Sigmoid colon (tissue), 7 donors: ENCODE data around the gene EID2B. TPM values are rescaled to one million over a fixed set of nuclear protein-coding genes. Genes with fewer than 3 reads are reported as not detected.

Source experiments
- DNase-seq: peaks from one replicate; pipeline ENCODE4 v3.0.0-alpha.2; 2019
- H3K27ac ChIP-seq, 4 donors: fragments of 200-600 bp; sonication (generic); one replicate each; pipeline ENCODE4 v1.5.1; 2016 to 2019; ENCODE audit warnings: mild to moderate bottlenecking in 1 of 4
- H3K27me3 ChIP-seq, 3 donors: fragments of 200-600 bp; sonication (generic); one replicate each; pipeline ENCODE4 v1.5.1; 2019; ENCODE audit warnings: mild to moderate bottlenecking in 1 of 3
- H3K36me3 ChIP-seq, 4 donors: fragments of 200-600 bp; sonication (generic); one replicate each; pipeline ENCODE4 v1.5.1; 2016 to 2019
- H3K4me1 ChIP-seq, 4 donors: fragments of 200-600 bp; sonication (generic); one replicate each; pipeline ENCODE4 v1.5.1; 2017 to 2019
- H3K4me3 ChIP-seq, 4 donors: fragments of 200-600 bp; sonication (generic); one replicate each; pipeline ENCODE4 v1.5.1; 2017 to 2019; ENCODE audit warnings: mild to moderate bottlenecking in 2 of 4, moderate library complexity in 1 of 4
- H3K9me3 ChIP-seq, 4 donors: fragments of 200-600 bp in 3 of 4; sonication (generic) in 3 of 4; one replicate each; pipeline versions ENCODE4 v1.5.1 to v1.6.1; 2013 to 2019
- CTCF ChIP-seq, 4 experiments: fragments of 450-650 bp in 3 of 4; fragments of 200-600 bp in 1 of 4; IDR thresholded peaks; one replicate each; pipeline ENCODE4 v1.5.1; 2016 to 2019; ENCODE audit warnings: antibody characterized with exemption in 4 of 4, mild to moderate bottlenecking in 3 of 4, moderate library complexity in 2 of 4
- EP300 ChIP-seq, 4 donors: sonication (generic); formaldehyde crosslinking; IDR thresholded peaks; one replicate each; pipeline ENCODE4 v1.6.1; 2017; ENCODE audit warnings: antibody characterized with exemption in 4 of 4
- POLR2A ChIP-seq, 2 donors: fragments of 450-650 bp; IDR thresholded peaks; one replicate each; pipeline ENCODE4 v1.6.1; 2016; ENCODE audit warnings: antibody characterized with exemption in 2 of 2, mild to moderate bottlenecking in 2 of 2, moderate library complexity in 2 of 2
- POLR2AphosphoS5 ChIP-seq, 4 donors: sonication (generic); formaldehyde crosslinking; IDR thresholded peaks; one replicate each; pipeline ENCODE4 v1.6.1; 2017; ENCODE audit warnings: antibody characterized with exemption in 4 of 4
- WGBS, 2 donors: extraction: QIAGEN DNeasy Blood & Tissue Kit; methylation state at CpG; one replicate each; pipeline ENCODE4 v1.1.7; 2013; 5-methylcytosine and 5-hydroxymethylcytosine counted together
- intact Hi-C: fragments of 100-400 bp; cut with DNase I; formaldehyde crosslinking; loops from one replicate; pipeline ENCODE4 v1.15.1; 2023
- polyA plus RNA-seq, 3 donors: library from polyadenylated mRNA; stranded (reverse); fragments of 200-250 nt; gene quantifications; one replicate each; pipeline ENCODE4 v1.2.3, GENCODE V29; 2013
- total RNA-seq, 4 donors: library from RNA; depleted of rRNA; stranded (reverse); fragments of >200 nt; gene quantifications; one replicate each; pipeline ENCODE4 v1.1.0, GENCODE V29; 2016
- donor health status: healthy with polysubstance abuse.
- donor health status: Bipolar disorder and iron deficiency.
- donor health status: healthy.

The EID2B gene
- total and polyA plus RNA-seq, 7 donors, result 0.46 to 7.7 (median 3.9) TPM

DNA sequence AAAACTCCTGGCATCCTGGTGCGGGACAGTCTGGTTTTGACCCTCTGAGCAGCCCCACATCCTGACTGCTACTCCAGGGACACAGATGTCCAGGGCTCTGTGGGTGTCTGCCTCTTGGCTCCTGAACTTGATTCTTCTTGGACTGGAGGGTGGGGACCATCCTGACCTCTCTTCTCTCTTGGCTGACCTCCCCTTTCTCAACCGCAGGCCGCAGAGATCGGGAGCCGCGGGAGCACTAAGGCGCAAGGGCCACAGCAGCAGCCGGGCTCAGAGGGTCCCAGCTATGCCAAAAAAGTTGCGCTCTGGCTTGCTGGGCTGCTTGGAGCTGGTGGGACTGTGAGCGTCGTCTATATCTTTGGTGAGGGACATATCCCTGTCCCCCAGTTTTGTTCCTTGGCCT is 51.0 kb downstream of the EID2B start:
- peaks cover 0 to 38% (median 21%) of the 10 kb centered on the region in 4 donors for H3K36me3 ChIP-seq

DNA sequence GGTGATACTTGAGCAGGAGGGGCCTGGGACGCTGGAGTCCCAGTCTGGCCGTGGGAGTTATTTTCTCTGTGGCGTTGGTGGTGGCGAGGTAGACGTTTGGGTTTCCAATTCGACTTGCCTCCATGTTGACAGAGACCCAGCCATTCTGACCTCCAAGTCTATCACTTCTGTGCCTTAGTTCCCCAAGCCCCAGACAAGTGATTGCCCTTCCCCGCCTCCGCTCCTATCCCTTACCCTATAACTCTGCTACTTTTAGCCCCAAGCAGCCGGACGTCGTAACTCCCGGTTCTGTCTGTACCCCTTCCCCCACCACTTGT is 51.5 kb downstream of the EID2B start:
- H3K36me3 ChIP-seq, result peaks cover 0 to 35% (median 21%) of the 10 kb centered on the region in 4 donors

More for the DNA sequence above, 51.0 kb downstream of the EID2B start:
- no peak for DNase-seq
- Histone ChIP-seq H3K9me3 (no peaks in the 10 kb centered on the region), H3K4me3 (peak overlapping the region; percentile 81 to 96 (median 93)), H3K27me3 (no peaks in the 10 kb centered on the region), H3K4me1 (peaks cover 0 to 21% (median 19%) of the 10 kb centered on the region in 4 donors), H3K27ac (no peak overlapping the region)
- TF ChIP-seq EP300 (IDR thresholded peaks at IDR 0.05) (no peak), CTCF (IDR thresholded peaks at IDR 0.05) (no peak), POLR2A (IDR thresholded peaks at IDR 0.05) (no peak), POLR2AphosphoS5 (IDR thresholded peaks at IDR 0.05) (no peak)
- 71 to 78% methylated on average over 11 of the region's 11 CpGs for WGBS, 2 donors
- intact Hi-C loops, result loop anchor here (2.0 to 5.0 kb wide), 3 partner anchors 37 to 89 kb away; partner anchors contain the start of genes EID2B, MED29, PAF1 and SUPT5H

More for the DNA sequence above, 51.5 kb downstream of the EID2B start:
- Histone ChIP-seq H3K4me1 (peaks cover 0 to 21% (median 19%) of the 10 kb centered on the region in 4 donors), H3K9me3 (no peaks in the 10 kb centered on the region), H3K27me3 (no peaks in the 10 kb centered on the region), H3K4me3 (peak overlapping the region; percentile 81 to 96 (median 93)), H3K27ac (peak overlapping the region; percentile 81 to 86 (median 84))
- 0 to 1% methylated on average over 12 of the region's 12 CpGs for WGBS, 2 donors
- no peak for DNase-seq
- TF ChIP-seq POLR2AphosphoS5 (IDR thresholded peaks at IDR 0.05) (no peak), POLR2A (IDR thresholded peaks at IDR 0.05) (no peak), CTCF (IDR thresholded peaks at IDR 0.05) (no peak), EP300 (IDR thresholded peaks at IDR 0.05) (no peak)
- intact Hi-C loops, result loop anchor here (2.0 to 5.0 kb wide), 3 partner anchors 36 to 89 kb away; partner anchors contain the start of genes EID2B, MED29, PAF1 and SUPT5H

Other genes with a start within 250 kb of the EID2B start
- gene IFNL1, start 236.4 kb downstream of the EID2B start, total RNA-seq, result not detected
- under 1 TPM in 1 of 3 donors, not detected in 2; 0.09 TPM for gene IFNL1, start 236.4 kb downstream of the EID2B start, polyA plus RNA-seq
- 1 to 10 TPM in 3 of 4 donors, under 1 TPM in 1; 0.82 to 1.8 (median 1.2) TPM for gene LRFN1, start 212.0 kb downstream of the EID2B start, total RNA-seq
- gene LRFN1, start 212.0 kb downstream of the EID2B start, polyA plus RNA-seq, result 1 to 10 TPM in 1 of 3 donors, under 1 TPM in 2; under 0.01 to 1.0 (median 0.23) TPM
- gene GMFG, start 196.8 kb downstream of the EID2B start, total RNA-seq, result 10 to 100 TPM in 1 of 4 donors, 1 to 10 TPM in 3; 5.3 to 23.1 (median 8.6) TPM
- gene GMFG, start 196.8 kb downstream of the EID2B start, polyA plus RNA-seq, result 10 to 100 TPM; 37.2 to 98.6 (median 56.5) TPM
- gene SAMD4B, start 190.4 kb downstream of the EID2B start, total RNA-seq, result 10 to 100 TPM; 37.8 to 83.6 (median 65.4) TPM
- gene SAMD4B, start 190.4 kb downstream of the EID2B start, polyA plus RNA-seq, result 10 to 100 TPM; 28.4 to 79.4 (median 38.4) TPM
- gene PAF1, start 141.7 kb downstream of the EID2B start, total RNA-seq, result 10 to 100 TPM; 37.5 to 51.8 (median 43.5) TPM
- 10 to 100 TPM; 28.2 to 40.5 (median 37.2) TPM for gene PAF1, start 141.7 kb downstream of the EID2B start, polyA plus RNA-seq
- 10 to 100 TPM; 25.2 to 44.6 (median 33.7) TPM for gene MED29, start 141.5 kb downstream of the EID2B start, total RNA-seq
- 10 to 100 TPM; 22.8 to 33.5 (median 31.0) TPM for gene MED29, start 141.5 kb downstream of the EID2B start, polyA plus RNA-seq
- gene ZFP36, start 126.0 kb downstream of the EID2B start, total RNA-seq, result 100 to 1,000 TPM in 3 of 4 donors, 10 to 100 TPM in 1; 78.1 to 320 (median 190) TPM
- 100 to 1,000 TPM; 112 to 298 (median 228) TPM for gene ZFP36, start 126.0 kb downstream of the EID2B start, polyA plus RNA-seq
- gene PLEKHG2, start 120.2 kb downstream of the EID2B start, total RNA-seq, result 10 to 100 TPM in 3 of 4 donors, 1 to 10 TPM in 1; 8.2 to 28.8 (median 12.5) TPM
- 10 to 100 TPM in 1 of 3 donors, under 1 TPM in 2; 0.60 to 14.9 (median 0.69) TPM for gene PLEKHG2, start 120.2 kb downstream of the EID2B start, polyA plus RNA-seq
- 1,000 to 10,000 TPM; 1,648 to 4,043 (median 3,423) TPM for gene RPS16, start 96.9 kb downstream of the EID2B start, total RNA-seq
- gene RPS16, start 96.9 kb downstream of the EID2B start, polyA plus RNA-seq, result 1,000 to 10,000 TPM; 2,119 to 4,564 (median 2,918) TPM
- gene SUPT5H, start 87.3 kb downstream of the EID2B start, total RNA-seq, result 100 to 1,000 TPM in 2 of 4 donors, 10 to 100 TPM in 2; 72.1 to 104 (median 89.1) TPM
- 100 to 1,000 TPM in 1 of 3 donors, 10 to 100 TPM in 2; 52.3 to 112 (median 67.5) TPM for gene SUPT5H, start 87.3 kb downstream of the EID2B start, polyA plus RNA-seq
- 10 to 100 TPM; 42.1 to 54.4 (median 46.8) TPM for gene TIMM50, start 52.0 kb downstream of the EID2B start, total RNA-seq
- 10 to 100 TPM; 26.4 to 54.9 (median 37.9) TPM for gene TIMM50, start 52.0 kb downstream of the EID2B start, polyA plus RNA-seq
- under 1 TPM in 1 of 4 donors, not detected in 3; 0.36 TPM for gene DLL3, start 33.9 kb downstream of the EID2B start, total RNA-seq
- under 1 TPM in 1 of 3 donors, not detected in 2; 0.17 TPM for gene DLL3, start 33.9 kb downstream of the EID2B start, polyA plus RNA-seq
- gene SELENOV, start 17.7 kb downstream of the EID2B start, total RNA-seq, result not detected
- gene SELENOV, start 17.7 kb downstream of the EID2B start, polyA plus RNA-seq, result not detected
- 10 to 100 TPM in 3 of 4 donors, 1 to 10 TPM in 1; 9.7 to 16.4 (median 13.2) TPM for gene EID2, start 7.3 kb upstream of the EID2B start, total RNA-seq
- gene EID2, start 7.3 kb upstream of the EID2B start, polyA plus RNA-seq, result 10 to 100 TPM in 1 of 3 donors, 1 to 10 TPM in 2; 7.6 to 10.7 (median 8.4) TPM
- gene LGALS13, start 69.7 kb upstream of the EID2B start, total RNA-seq, result not detected
- not detected for gene LGALS13, start 69.7 kb upstream of the EID2B start, polyA plus RNA-seq
- not detected for gene LGALS16, start 123.1 kb upstream of the EID2B start, total RNA-seq
- not detected for gene LGALS16, start 123.1 kb upstream of the EID2B start, polyA plus RNA-seq
- not detected for gene LGALS14, start 171.6 kb upstream of the EID2B start, total RNA-seq
- gene LGALS14, start 171.6 kb upstream of the EID2B start, polyA plus RNA-seq, result not detected
- not detected for gene CLC, start 205.2 kb upstream of the EID2B start, total RNA-seq
- 1 to 10 TPM in 1 of 3 donors, not detected in 2; 7.2 TPM for gene CLC, start 205.2 kb upstream of the EID2B start, polyA plus RNA-seq
- gene LEUTX, start 246.0 kb upstream of the EID2B start, total RNA-seq, result not detected
- not detected for gene LEUTX, start 246.0 kb upstream of the EID2B start, polyA plus RNA-seq